ENCODE data around the gene APLP1. TPM values are rescaled to one million over a fixed set of nuclear protein-coding genes. Genes with fewer than 3 reads are reported as not detected.

Gene APLP1
- total RNA-seq, 1 donor from 2014 or later = 1.5 TPM

- DNase-seq (ENCODE audit: extremely low spot score in 2 of 2) = no peak
- peaks cover 0 to 43% of the 10 kb centered on the region in 2 donors for H3K36me3 ChIP-seq
- H3K27me3 ChIP-seq = no peaks in the 10 kb centered on the region
- H3K4me1 ChIP-seq = peaks cover 22% of the 10 kb centered on the region
- no peak overlapping the region for H3K4me3 ChIP-seq
- H3K27ac ChIP-seq = no peak overlapping the region
- no peak for TF ChIP-seq POLR2A (IDR thresholded peaks at IDR 0.05)
- no peak for TF ChIP-seq CTCF (IDR thresholded peaks at IDR 0.05)
- TF ChIP-seq POLR2AphosphoS5 (IDR thresholded peaks at IDR 0.05; ENCODE audit: insufficient read depth in 1 of 2, low read depth in 1 of 2) = no peak
- intact Hi-C loops (cut with DNase I) = no loop called here
- H3K9me3 ChIP-seq = no peaks in the 10 kb centered on the region
These were observed 27.7 kb downstream of the APLP1 start for GRCh38 chr19:35895911-35896642.

- peaks cover 0 to 41% of the 10 kb centered on the region in 2 donors for H3K36me3 ChIP-seq
These were observed 28.3 kb downstream of the APLP1 start for GRCh38 chr19:35896643-35897040.

GRCh38 chr19:35897706-35898451 lies 29.5 kb downstream of the APLP1 start:
- peaks cover 33% of the 10 kb centered on the region for H3K4me1 ChIP-seq
- no peak for TF ChIP-seq CTCF (IDR thresholded peaks at IDR 0.05)
- no peak for DNase-seq (ENCODE audit: extremely low spot score in 2 of 2)
- peak overlapping the region; percentile 85 for H3K27ac ChIP-seq
- intact Hi-C loops (cut with DNase I) = no loop called here
- H3K27me3 ChIP-seq = no peaks in the 10 kb centered on the region
- peak overlapping the region; percentile 67 to 77 for H3K4me3 ChIP-seq
- H3K36me3 ChIP-seq = peaks cover 0 to 29% of the 10 kb centered on the region in 2 donors
- no peaks in the 10 kb centered on the region for H3K9me3 ChIP-seq

More at GRCh38 chr19:35896643-35897040, 28.3 kb downstream of the APLP1 start:
- no peak for DNase-seq (ENCODE audit: extremely low spot score in 2 of 2)
- TF ChIP-seq CTCF (IDR thresholded peaks at IDR 0.05) = no peak
- no peak for TF ChIP-seq POLR2AphosphoS5 (IDR thresholded peaks at IDR 0.05; ENCODE audit: insufficient read depth in 1 of 2, low read depth in 1 of 2)
- TF ChIP-seq POLR2A (IDR thresholded peaks at IDR 0.05) = no peak
- no peaks in the 10 kb centered on the region for H3K9me3 ChIP-seq
- peaks cover 28% of the 10 kb centered on the region for H3K4me1 ChIP-seq
- intact Hi-C loops (cut with DNase I) = no loop called here
- H3K27ac ChIP-seq = no peak overlapping the region
- H3K27me3 ChIP-seq = no peaks in the 10 kb centered on the region
- no peak overlapping the region for H3K4me3 ChIP-seq

GRCh38 chr19:35898499-35898809 lies 30.1 kb downstream of the APLP1 start:
- peak overlapping the region; percentile 85 for H3K27ac ChIP-seq
- H3K9me3 ChIP-seq = no peaks in the 10 kb centered on the region
- TF ChIP-seq POLR2A (IDR thresholded peaks at IDR 0.05) = no peak
- H3K4me1 ChIP-seq = peaks cover 37% of the 10 kb centered on the region
- H3K4me3 ChIP-seq = peak overlapping the region; percentile 67 to 77
- H3K36me3 ChIP-seq = peaks cover 0 to 27% of the 10 kb centered on the region in 2 donors
- H3K27me3 ChIP-seq = no peaks in the 10 kb centered on the region
- intact Hi-C loops (cut with DNase I) = no loop called here
- DNase-seq (ENCODE audit: extremely low spot score in 2 of 2) = no peak

- no peaks in the 10 kb centered on the region for H3K27me3 ChIP-seq
- peak overlapping the region; percentile 85 for H3K27ac ChIP-seq
- H3K36me3 ChIP-seq = peaks cover 0 to 19% of the 10 kb centered on the region in 2 donors
- TF ChIP-seq POLR2A (IDR thresholded peaks at IDR 0.05) = peak in 1 of 2 donors; percentile 45
- TF ChIP-seq POLR2AphosphoS5 (IDR thresholded peaks at IDR 0.05; ENCODE audit: insufficient read depth in 1 of 2, low read depth in 1 of 2) = peak; percentile 44 to 62
- no peak for TF ChIP-seq CTCF (IDR thresholded peaks at IDR 0.05)
- H3K9me3 ChIP-seq = no peaks in the 10 kb centered on the region
- no peak for DNase-seq (ENCODE audit: extremely low spot score in 2 of 2)
- intact Hi-C loops (cut with DNase I) = no loop called here
- peaks cover 42% of the 10 kb centered on the region for H3K4me1 ChIP-seq
- H3K4me3 ChIP-seq = peak overlapping the region; percentile 67 to 77
These were observed 31.3 kb downstream of the APLP1 start for GRCh38 chr19:35899547-35900214.
